HG02642 (cell line): ENCODE data around the gene ITGB4.

Experiments
- ATAC-seq: cut with Tn5 transposase; IDR thresholded peaks from one replicate; pipeline ENCODE4 v1.9.1; 2021; ENCODE audit warnings: mild to moderate bottlenecking; ENCODE audit not compliant: unreplicated experiment, poor library complexity

ITGB4 gene

DNA sequence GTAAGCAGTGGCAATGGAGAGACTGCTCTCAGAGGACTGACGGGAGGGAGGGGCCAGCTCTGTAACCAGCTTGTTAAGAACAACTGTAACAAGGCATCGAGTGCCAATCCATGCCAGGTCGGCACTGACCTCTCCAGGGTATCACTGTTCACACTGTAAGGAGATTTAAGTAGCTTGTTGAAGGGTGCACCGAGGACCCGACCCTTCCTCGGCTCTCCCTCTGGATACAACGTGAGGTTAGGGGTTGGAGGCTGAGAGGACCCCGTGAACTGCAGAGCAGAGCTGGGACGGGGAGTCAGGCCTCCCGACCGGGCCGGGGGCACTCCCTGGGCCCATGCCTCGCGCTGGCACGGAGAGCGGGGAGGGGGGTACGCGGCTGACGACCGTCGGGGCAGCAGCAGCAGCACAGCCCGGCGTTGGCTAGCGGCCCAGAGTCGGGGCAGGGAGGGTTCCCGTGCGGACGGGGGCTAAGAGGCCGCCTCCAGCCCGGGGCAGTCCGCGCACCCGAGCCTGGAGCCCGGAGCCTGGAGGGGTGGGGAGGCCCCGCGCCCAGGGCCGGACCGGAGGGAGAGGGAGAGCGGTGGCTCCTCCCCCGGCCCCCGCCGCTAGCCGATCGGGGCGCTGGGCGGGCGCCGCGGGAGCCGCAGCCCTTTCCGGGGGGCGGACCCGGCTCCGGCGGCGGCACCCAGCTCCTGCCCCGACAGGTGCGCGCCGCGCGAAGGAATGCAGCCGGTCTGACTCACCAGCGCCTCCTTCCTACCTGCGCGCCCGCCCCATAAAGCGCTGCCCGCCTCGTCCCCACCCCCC, at the start of gene ITGB4:
Gene ITGB4, plus strand, starts transcription at position 804 of the 807 bp plus-strand sequence. CDS start 3,245 bp downstream, outside the sequence.
- no peak for ATAC-seq

- no peak for ATAC-seq
Measured at GRCh38 chr17:75672011-75672410, 49.2 kb upstream of the ITGB4 start.

DNA sequence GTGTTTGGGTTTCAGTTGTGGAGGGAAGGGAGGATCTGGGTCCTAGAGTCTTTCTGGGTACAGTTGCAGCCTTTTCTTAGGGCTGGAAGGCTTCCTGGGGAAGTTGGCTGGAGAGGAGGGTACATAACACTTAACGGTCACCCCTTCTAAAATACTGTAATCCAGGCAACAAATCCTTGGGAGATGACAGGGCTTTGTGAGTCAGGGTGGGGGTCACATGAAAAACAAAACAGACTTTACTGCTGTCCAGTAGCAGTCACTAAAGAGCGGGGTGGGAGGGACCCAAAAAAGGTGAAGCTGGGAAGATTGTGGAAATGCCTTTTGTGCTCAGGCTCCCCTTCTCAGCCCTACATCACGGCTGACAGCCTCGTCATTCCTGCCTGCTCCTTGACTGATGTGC, 47.8 kb upstream of the ITGB4 start:
- no peak for ATAC-seq

- no peak for ATAC-seq
Measured at GRCh38 chr17:75676461-75676860, 44.8 kb upstream of the ITGB4 start.

- ATAC-seq: no peak
Measured at GRCh38 chr17:75679706-75680211, 41.5 kb upstream of the ITGB4 start.

DNA sequence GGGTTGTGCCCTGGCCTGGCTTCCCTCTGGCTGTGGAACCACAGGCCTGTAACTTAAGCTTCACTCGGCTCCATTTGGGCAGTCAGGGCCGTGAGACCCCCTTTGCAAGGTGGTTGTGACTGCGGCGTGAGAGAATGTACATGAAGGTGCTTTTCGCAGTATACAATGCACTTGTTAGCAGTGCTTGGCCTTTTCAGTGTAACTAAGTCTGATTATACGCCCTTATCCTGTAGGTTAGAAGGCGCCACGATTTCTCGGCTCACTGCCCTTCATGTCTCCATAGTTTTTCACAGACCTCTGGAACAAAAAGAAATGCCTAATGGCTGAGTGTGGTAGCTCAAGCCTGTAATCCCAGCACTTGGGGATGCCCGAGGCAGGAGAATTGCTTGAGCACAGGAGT, 40.8 kb upstream of the ITGB4 start:
- no peak for ATAC-seq

GRCh38 chr17:75681289-75681688, 40.0 kb upstream of the ITGB4 start:
- no peak for ATAC-seq

GRCh38 chr17:75683583-75683982, 37.7 kb upstream of the ITGB4 start:
- ATAC-seq: no peak

GRCh38 chr17:75684249-75684648, 37.0 kb upstream of the ITGB4 start:
- ATAC-seq: no peak

GRCh38 chr17:75684924-75685323, 36.3 kb upstream of the ITGB4 start:
- ATAC-seq: no peak

GRCh38 chr17:75685499-75685898, 35.8 kb upstream of the ITGB4 start:
- ATAC-seq: no peak

DNA sequence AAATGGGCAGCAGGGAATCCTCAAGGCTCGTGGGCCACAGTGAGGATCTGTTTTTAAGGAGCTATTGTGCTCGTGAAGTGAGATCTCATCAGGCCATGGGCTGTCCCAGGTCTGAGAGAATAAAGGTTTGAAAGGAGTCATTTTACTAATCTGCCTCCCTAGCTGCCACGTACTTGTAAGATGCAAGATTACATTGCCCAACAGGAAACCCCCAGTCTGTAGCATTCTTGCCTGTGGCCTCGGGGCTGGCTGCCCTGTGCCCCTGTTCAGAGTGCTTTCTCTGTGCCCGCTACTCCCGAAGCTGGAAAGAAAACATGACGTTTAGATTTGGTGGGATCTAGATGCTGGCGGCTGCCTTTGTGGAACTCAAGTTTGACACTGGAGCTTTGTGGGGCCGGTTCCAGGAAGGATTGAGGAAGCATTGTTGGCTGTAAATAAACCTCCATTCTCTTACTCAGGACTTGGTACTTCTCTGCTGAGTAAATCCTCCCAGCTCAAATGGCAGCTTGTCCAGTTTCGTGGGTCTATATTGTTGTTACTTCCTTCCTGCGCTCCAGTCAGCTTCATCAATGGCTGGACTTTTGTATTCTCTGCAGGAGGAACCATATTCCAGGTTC, 32.9 kb upstream of the ITGB4 start:
- no peak for ATAC-seq

DNA sequence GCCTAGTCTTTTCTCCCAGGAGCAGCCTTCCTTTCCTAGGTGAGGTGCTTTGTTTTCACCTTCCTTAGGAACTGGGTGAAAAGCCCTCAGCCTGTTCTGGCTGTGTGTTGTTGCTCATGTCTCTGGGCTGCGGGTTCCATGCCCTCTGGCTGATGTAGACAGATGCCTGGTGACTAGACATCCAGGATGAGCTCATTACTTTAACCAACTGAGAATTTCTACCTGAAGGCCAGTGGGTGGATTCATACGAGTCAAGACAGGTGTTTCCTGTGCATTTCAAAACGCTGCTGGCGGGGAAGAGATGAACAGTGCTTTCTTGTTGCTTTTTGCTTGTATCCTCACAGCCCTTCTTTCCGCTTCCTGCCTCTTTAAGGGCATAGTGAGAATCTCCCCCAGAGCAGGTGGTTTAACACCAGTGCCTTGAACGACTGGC, 31.8 kb upstream of the ITGB4 start:
- no peak for ATAC-seq

- no peak for ATAC-seq
Measured at GRCh38 chr17:75691371-75691791, 29.9 kb upstream of the ITGB4 start.

GRCh38 chr17:75691801-75692626, 29.2 kb upstream of the ITGB4 start:
- no peak for ATAC-seq

DNA sequence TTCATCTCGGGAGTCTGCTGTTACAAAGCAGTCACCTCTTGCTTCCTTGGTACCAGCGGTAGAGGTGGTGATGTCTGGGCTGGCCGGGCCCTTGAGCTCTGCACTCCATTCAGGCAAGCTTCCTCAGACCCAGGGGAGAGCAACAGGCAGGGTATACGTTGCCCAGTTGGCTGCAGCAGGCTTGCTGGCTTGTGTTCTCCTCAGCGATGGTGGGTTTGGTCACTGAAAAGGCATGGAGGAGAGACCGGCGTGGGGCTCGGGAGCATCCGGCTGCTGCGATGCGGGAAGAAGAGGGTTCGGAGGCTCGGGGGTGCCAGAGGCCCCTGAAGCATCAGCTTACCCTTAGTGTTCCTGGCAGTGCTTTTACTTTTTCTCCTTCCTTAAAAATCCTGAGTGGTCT, 28.3 kb upstream of the ITGB4 start:
- no peak for ATAC-seq

DNA sequence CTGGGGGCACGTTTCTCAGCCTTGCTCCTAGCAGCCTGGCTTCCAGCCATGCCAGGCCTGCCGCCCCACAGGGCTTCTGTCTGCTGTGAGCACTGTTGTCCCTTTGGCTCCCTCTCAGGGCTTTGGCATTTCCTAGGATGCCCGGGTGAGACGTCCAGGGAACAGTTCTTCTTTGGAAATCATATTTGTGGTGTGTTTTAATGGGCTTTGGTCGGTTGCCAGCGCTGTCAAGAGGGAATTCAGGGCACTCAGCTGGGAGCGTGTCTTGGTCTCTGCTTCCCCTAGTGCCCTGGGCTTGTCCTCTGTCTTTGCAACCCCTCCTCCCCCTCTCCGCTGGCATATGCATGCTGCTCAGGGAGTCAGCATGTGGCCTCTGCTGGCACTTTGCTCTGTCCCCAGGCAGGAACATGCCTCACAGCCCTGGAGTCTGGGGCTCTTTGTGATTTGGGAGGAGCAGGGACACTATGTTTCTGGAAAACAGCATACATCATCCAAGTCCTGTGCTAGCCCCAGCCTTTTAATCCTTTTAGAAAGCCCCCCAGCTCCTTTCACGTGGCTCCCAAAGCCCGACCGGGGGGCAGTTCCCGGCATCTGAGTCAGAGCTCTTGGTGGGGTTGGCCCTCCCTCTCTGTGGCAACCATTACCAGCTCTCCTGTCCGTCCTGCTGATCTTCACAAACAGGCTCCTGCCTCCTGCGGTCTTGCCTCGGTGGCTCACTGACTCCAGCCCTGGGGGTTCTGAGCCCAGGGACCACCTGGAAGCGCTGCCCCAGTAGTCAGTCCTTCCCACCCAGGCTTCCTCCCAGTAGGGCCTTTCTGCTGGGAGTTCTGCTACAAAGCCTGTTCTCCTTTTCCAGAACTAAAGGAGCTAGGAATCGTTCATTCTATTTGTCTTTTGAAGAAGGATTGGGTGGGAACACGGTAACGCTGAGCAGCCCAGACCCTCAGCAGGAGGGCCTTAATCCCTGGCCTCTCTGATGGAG, 27.5 kb upstream of the ITGB4 start:
- ATAC-seq: no peak

DNA sequence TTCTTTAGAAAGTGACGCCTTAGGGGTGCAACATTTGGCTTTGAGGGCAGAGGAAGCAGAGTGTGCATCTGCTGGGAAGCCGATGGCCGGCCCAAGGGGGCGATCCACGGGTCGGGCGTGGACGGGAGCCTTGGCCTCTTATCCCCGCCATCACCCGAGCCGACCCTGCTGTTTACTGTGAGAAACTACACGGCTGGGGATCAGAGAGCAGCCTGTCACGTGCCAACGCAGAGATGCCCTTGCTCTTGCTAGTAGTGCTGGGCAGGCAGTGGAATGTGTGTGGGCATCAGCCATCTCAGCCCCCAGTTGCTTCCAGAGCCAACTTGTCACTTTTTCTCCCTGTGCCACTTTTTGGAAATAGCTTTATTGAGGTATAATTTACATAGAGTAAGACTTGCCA, 26.7 kb upstream of the ITGB4 start:
- no peak for ATAC-seq

DNA sequence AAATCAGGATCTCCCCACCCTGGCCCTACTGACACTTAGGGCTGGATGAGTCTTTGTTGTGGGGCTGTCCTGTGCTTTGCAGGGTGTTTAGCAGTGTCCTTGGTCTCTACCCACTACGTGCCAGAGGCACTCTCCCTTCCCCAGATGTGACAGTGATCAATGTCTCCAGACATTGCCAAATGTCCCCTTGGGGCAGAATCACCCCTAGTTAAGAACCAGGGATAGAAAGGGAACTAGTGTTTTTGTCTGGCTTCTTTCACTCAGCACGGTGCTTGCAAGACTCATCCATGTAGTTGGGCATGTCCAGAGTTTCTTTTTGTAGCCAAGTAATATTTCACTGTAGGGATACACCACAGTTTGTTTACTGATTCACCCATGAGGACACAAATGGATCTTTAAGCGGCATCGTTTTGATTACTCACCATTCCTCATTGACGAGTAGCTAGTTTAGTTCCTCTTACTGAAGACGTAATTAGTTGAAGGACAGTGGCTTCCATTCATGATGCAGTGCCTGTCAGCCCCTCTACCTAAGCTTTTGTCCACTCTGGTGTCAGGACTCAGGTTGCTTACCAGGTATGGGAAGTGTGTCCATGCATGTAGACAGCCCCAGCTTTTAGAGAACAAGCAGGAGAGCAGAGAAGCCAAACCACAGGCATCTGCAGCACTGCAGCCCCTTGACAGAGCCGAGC, 26.0 kb upstream of the ITGB4 start:
- ATAC-seq: no peak
